ENCODE results near the gene TUBB3.

GRCh38 chr16:89873972-89874689, 49.0 kb upstream of the TUBB3 start:
- TF ChIP-seq CTCF (conservative IDR thresholded peaks at IDR 0.05): no peak
- TF ChIP-seq EZH2 (IDR thresholded peaks at IDR 0.05; ENCODE audit: low read depth): no peak

Measured in PC-9 (cell line).